DND-41 (cell line): ENCODE measurements around the gene ACOT13.
"Not testable (repeated sequence)": the region's sequence is repeated elsewhere in the genome, so short reads cannot be mapped to it uniquely, and the experiment has no call there.

Source experiments
- EZH2 ChIP-seq: IDR thresholded peaks from 3 replicates; pipeline ENCODE4 v1.6.1; 2012; ENCODE audit warnings: borderline replicate concordance, low read depth, mild to moderate bottlenecking, moderate library complexity, low read length, inconsistent platforms; ENCODE audit not compliant: severe bottlenecking
- TF ChIP-seq, protein P1 (sequence below): IDR thresholded peaks from 2 replicates; pipeline ENCODE4 v1.5.1; 2012; ENCODE audit warnings: borderline replicate concordance, low read length, moderate library complexity, mild to moderate bottlenecking; ENCODE audit not compliant: poor library complexity, severe bottlenecking; ENCODE audit errors: extremely low read depth

DNA sequence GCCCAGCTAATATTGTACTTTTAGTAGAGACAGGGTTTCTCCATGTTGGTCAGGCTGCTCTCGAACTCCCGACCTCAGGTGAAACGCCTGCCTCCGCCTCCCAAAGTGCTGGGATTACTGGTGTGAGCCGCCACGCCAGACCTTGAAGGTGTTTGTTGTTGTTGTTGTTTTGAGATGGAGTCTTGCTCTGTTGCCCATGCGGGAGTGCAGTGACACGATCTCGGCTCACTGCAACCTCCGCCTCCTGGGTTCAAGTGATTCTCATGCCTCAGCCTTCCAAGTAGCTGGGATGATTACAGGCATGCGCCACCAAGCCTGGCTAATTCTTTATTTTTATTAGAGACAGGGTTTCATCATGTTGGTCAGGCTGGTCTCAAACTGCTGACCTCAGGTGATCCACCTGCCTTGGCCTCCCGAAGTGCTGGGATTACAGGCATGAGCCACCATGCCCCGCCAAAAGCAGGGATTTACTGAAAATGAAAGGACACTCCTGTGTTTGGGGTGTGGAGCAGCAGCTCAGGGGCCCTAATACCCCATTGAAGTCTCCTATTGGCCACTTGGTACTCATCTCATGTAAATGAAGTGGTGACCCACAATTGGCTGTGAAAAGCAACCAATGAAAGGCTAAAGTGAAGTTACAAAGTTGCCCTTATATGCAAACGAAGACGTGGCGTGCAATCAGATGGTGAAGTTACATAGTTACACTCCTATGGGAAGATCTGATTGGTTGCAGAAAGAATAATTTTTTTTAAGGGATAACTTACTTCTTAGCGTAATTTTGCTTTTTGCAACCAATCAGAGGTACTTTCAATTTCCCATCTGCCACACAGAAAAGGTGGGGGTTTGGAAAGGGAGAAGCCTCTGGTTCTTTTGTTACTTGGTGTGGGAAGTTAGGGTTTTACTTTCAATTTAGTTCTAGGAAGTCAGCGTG lies 1.5 kb downstream of the ACOT13 start:
- TF ChIP-seq, protein P1, sequence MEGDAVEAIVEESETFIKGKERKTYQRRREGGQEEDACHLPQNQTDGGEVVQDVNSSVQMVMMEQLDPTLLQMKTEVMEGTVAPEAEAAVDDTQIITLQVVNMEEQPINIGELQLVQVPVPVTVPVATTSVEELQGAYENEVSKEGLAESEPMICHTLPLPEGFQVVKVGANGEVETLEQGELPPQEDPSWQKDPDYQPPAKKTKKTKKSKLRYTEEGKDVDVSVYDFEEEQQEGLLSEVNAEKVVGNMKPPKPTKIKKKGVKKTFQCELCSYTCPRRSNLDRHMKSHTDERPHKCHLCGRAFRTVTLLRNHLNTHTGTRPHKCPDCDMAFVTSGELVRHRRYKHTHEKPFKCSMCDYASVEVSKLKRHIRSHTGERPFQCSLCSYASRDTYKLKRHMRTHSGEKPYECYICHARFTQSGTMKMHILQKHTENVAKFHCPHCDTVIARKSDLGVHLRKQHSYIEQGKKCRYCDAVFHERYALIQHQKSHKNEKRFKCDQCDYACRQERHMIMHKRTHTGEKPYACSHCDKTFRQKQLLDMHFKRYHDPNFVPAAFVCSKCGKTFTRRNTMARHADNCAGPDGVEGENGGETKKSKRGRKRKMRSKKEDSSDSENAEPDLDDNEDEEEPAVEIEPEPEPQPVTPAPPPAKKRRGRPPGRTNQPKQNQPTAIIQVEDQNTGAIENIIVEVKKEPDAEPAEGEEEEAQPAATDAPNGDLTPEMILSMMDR: not testable (repeated sequence)
- TF ChIP-seq EZH2: not testable (repeated sequence)
